Skin epidermis (tissue), 12 donors: Measurements from ENCODE around the gene WDFY4.

Source experiments
- H3K27ac ChIP-seq, 21 experiments: fragments of 200-600 bp; sonication (generic) in 11 of 21; one replicate each; pipeline ENCODE4 v1.5.0; 2020; ENCODE audit warnings: mild to moderate bottlenecking in 3 of 21, inconsistent platforms in 2 of 21, moderate library complexity in 2 of 21
- H3K4me3 ChIP-seq, 7 experiments: fragments of 200-600 bp; sonication (generic) in 2 of 7; one replicate each; pipeline ENCODE4 v1.5.0; 2020; ENCODE audit warnings: inconsistent platforms in 2 of 7, mild to moderate bottlenecking in 2 of 7, moderate library complexity in 1 of 7

Gene WDFY4

GRCh38 chr10:48655411-48656240, 29.0 kb upstream of the WDFY4 start:
- H3K4me3 ChIP-seq: peak overlapping the region; percentile 34 to 50 (median 37)
- peak overlapping the region in 12 of 21 experiments; percentile 1 to 75 (median 49) for H3K27ac ChIP-seq

- Histone ChIP-seq H3K27ac (peak overlapping the region in 7 of 21 experiments; percentile 17 to 75 (median 48)), H3K4me3 (peak overlapping the region; percentile 34 to 50 (median 37))
Measured at GRCh38 chr10:48656241-48656913, 28.3 kb upstream of the WDFY4 start.

GRCh38 chr10:48656914-48657305, 27.8 kb upstream of the WDFY4 start:
- H3K27ac ChIP-seq: peak overlapping the region in 1 of 21 experiments; percentile 17
- peak overlapping the region in 1 of 7 experiments; percentile 36 for H3K4me3 ChIP-seq

GRCh38 chr10:48657416-48657815, 27.3 kb upstream of the WDFY4 start:
- Histone ChIP-seq H3K4me3 (no peak overlapping the region), H3K27ac (no peak overlapping the region)

- Histone ChIP-seq H3K27ac (no peak overlapping the region), H3K4me3 (no peak overlapping the region)
Measured at GRCh38 chr10:48658243-48658974, 26.3 kb upstream of the WDFY4 start.

GRCh38 chr10:48658975-48659269, 25.8 kb upstream of the WDFY4 start:
- no peak overlapping the region for H3K27ac ChIP-seq
- H3K4me3 ChIP-seq: no peak overlapping the region

GRCh38 chr10:48659790-48660189, 24.9 kb upstream of the WDFY4 start:
- Histone ChIP-seq H3K4me3 (no peak overlapping the region), H3K27ac (no peak overlapping the region)

GRCh38 chr10:48661441-48661840, 23.2 kb upstream of the WDFY4 start:
- Histone ChIP-seq H3K4me3 (no peak overlapping the region), H3K27ac (no peak overlapping the region)

- Histone ChIP-seq H3K4me3 (no peak overlapping the region), H3K27ac (peak overlapping the region in 2 of 21 experiments; percentile 31 to 61)
Measured at GRCh38 chr10:48667960-48668590, 16.6 kb upstream of the WDFY4 start.

- Histone ChIP-seq H3K4me3 (no peak overlapping the region), H3K27ac (peak overlapping the region in 2 of 21 experiments; percentile 47 to 80)
Measured at GRCh38 chr10:48670978-48671913, 13.4 kb upstream of the WDFY4 start.

- Histone ChIP-seq H3K27ac (peak overlapping the region in 2 of 21 experiments; percentile 1 to 80), H3K4me3 (no peak overlapping the region)
Measured at GRCh38 chr10:48671914-48672595, 12.6 kb upstream of the WDFY4 start.

- Histone ChIP-seq H3K27ac (peak overlapping the region in 1 of 21 experiments; percentile 80), H3K4me3 (no peak overlapping the region)
Measured at GRCh38 chr10:48672596-48673265, 11.9 kb upstream of the WDFY4 start.

GRCh38 chr10:48677625-48678024, 7.0 kb upstream of the WDFY4 start:
- H3K27ac ChIP-seq: no peak overlapping the region
- H3K4me3 ChIP-seq: no peak overlapping the region

- Histone ChIP-seq H3K27ac (no peak overlapping the region), H3K4me3 (no peak overlapping the region)
Measured at GRCh38 chr10:48678041-48678440, 6.6 kb upstream of the WDFY4 start.

- H3K27ac ChIP-seq: no peak overlapping the region
- no peak overlapping the region for H3K4me3 ChIP-seq
Measured at GRCh38 chr10:48681740-48682139, 2.9 kb upstream of the WDFY4 start.

- Histone ChIP-seq H3K27ac (no peak overlapping the region), H3K4me3 (no peak overlapping the region)
Measured at GRCh38 chr10:48682265-48682664, 2.4 kb upstream of the WDFY4 start.

- H3K4me3 ChIP-seq: no peak overlapping the region
- peak overlapping the region in 1 of 21 experiments; percentile 27 for H3K27ac ChIP-seq
Measured at GRCh38 chr10:48683424-48683823, 1.2 kb upstream of the WDFY4 start.

GRCh38 chr10:48683868-48684267, 805 bp upstream of the WDFY4 start:
- Histone ChIP-seq H3K4me3 (no peak overlapping the region), H3K27ac (peak overlapping the region in 1 of 21 experiments; percentile 87)
